GM11168 (cell line): Measurements from ENCODE around the gene DAB1.
"Not testable (repeated sequence)": the region's sequence is repeated elsewhere in the genome, so short reads cannot be mapped to it uniquely, and the experiment has no call there.

Experiments used
- in situ Hi-C: fragments of 300-500 bp; cut with MboI; formaldehyde crosslinking; loops from one replicate; pipeline ENCODE4 v1.12.0; 2022; ENCODE audit warnings: low sequenced_read_pairs; ENCODE audit not compliant: unreplicated experiment

Gene DAB1

DNA sequence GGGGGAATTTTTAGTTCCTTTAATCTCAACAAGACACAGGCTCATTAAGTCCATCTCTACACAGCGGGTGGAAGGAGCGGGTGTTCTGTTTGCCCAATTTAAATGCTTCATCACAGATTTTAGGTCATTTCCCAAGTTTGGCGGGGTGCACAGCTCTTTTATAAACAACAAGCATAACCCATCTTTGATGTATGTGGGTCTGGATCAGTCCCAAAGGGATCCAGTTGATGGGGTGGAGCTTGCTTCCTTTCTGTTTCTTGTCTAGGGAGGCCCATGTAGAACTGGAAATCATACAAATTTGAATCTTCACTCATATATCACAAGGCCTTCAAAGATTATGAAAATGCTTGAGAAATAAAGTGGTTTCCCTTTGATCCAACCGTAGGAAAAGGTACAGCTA is 317.6 kb downstream of the DAB1 start:
- in situ Hi-C loops, result no loop called here

- in situ Hi-C loops, result no loop called here
These were observed 321.1 kb downstream of the DAB1 start for GRCh38 chr1:57102561-57103326.

GRCh38 chr1:57101209-57101608 is 322.7 kb downstream of the DAB1 start:
- in situ Hi-C loops, result no loop called here

GRCh38 chr1:57094749-57095148 is 329.1 kb downstream of the DAB1 start:
- in situ Hi-C loops, result no loop called here

DNA sequence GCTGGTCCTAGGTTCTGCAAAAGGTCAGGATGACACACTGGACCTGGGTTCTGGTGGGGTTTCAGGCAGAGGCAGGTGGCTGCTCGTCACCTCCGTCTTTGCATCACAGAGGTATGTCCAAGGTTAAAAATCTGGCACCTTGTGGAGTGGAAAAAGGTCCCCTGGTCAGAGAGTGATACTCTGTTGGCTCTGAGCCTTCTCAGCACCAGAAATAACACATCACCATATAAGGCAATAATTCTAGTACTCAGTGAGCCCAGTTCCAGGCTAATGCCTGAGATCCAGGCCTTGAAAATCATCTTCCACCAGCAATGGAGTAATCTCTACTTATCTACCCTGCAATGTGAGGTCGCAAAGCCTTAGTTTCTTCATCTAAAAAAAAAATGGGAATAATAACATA is 330.7 kb downstream of the DAB1 start:
- in situ Hi-C loops, result no loop called here

- in situ Hi-C loops, result no loop called here
These were observed 332.2 kb downstream of the DAB1 start for GRCh38 chr1:57091642-57092041.

- in situ Hi-C loops, result no loop called here
These were observed 334.0 kb downstream of the DAB1 start for GRCh38 chr1:57089855-57090254.

GRCh38 chr1:57089221-57089620 is 334.6 kb downstream of the DAB1 start:
- in situ Hi-C loops, result no loop called here

DNA sequence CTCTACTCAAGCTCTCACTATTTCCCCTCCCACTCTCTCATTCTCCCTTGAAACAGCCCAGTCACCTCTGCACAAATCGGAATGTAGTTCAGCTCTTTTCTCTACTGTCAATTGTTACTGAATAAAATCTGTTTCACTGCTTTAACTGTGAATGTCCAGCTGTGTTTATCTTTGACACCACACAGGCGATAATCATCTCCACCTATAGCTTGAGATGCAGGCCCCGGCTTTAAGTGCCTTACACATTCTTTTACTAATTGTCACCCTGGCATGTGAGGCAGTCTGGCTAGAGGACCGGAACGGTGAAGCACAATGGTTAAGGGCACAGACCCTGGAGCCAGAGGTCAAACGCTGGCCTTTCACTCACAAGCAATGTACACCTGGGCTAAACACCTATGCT is 335.2 kb downstream of the DAB1 start:
- in situ Hi-C loops, result no loop called here

- in situ Hi-C loops, result not testable (repeated sequence)
These were observed 336.2 kb downstream of the DAB1 start for GRCh38 chr1:57087660-57088059.

- in situ Hi-C loops, result no loop called here
These were observed 337.7 kb downstream of the DAB1 start for GRCh38 chr1:57086154-57086553.

DNA sequence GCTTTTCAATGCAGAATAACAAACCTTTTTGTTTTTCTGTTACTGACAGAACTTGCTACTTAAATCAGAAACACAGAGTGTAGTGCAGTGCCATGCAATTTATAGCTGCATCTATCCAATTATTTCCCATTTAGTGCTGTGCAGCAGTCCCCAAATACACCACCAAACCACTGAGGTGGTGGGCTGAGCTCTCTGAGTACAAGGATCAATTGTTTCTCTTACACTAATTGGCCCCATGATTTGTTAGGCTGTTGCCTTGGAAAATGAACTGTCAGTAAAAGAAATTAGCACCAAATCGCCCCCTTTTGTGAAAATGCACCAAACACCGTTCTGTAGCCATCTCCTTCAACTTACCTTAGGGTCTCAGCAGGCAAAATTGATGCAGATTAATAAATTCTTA is 339.2 kb downstream of the DAB1 start:
- in situ Hi-C loops, result no loop called here

GRCh38 chr1:57082711-57083439 is 341.0 kb downstream of the DAB1 start:
- in situ Hi-C loops, result no loop called here

GRCh38 chr1:57079454-57080157 is 344.3 kb downstream of the DAB1 start:
- in situ Hi-C loops, result no loop called here

- in situ Hi-C loops, result no loop called here
These were observed 351.3 kb downstream of the DAB1 start for GRCh38 chr1:57072401-57073110.

DNA sequence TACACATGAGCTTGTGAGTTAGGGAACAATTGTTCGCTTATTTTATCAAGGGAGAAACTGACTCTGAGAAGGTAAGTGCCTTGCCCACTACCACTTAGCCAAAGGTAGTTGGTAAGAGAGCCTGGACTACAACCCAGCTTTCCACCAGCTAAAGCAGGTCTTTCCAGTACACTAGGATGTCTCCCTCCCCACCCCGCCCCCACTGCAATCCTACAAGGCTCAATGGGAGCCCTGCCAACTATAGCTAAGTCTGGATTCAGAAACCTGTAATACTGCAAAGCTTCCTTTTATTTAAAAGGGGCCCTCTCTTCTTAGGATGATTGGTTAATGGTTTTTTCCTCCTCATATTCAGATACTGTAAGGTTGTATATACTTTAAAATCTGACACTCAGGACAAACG is 356.0 kb downstream of the DAB1 start:
- in situ Hi-C loops, result no loop called here

- in situ Hi-C loops, result no loop called here
These were observed 356.8 kb downstream of the DAB1 start for GRCh38 chr1:57066980-57067610.

- in situ Hi-C loops, result no loop called here
These were observed 358.4 kb downstream of the DAB1 start for GRCh38 chr1:57065442-57065841.

DNA sequence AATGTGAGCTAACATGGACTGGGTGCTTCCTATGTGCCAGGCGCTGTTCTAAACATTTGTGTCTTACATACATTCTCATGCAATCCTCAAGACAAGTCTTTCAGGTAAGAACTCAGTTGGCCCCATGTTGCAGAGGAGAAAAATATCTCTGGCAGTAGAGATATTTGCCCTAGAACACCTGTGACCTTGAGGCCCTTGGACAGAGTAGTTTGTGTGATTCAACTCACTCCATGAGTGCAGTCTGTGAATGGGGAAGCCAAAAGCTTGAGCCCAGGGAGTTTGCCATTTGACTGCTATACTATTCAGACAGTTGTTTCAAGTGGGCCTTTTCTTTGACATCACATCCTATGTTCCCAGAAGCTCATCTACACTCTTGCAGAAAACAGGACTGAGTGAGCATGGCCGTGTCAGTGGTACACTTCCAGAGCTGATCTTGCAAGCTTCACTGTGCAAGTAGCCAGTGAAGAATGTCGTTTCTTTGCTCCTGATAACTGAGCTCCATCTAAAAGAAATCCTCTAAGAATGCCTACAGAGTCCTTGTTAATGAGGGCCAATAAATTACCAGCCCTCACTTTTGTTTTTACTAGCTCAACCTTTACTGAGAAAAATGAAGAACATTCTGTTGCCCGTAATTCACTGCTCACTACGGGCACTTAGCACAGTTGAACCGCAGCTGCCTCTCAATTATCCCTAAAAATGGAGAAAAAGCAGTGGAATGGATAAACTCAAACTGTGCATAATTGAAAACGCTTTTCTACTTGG is 359.3 kb downstream of the DAB1 start:
- in situ Hi-C loops, result no loop called here
